GM19467 (cell line): ENCODE data around the gene MINDY3.
"Not testable (repeated sequence)": the region's sequence is repeated elsewhere in the genome, so short reads cannot be mapped to it uniquely, and the experiment has no call there.

Experiments used
- ATAC-seq: cut with Tn5 transposase; IDR thresholded peaks from one replicate; pipeline ENCODE4 v1.9.1; 2021; ENCODE audit warnings: mild to moderate bottlenecking, moderate library complexity; ENCODE audit not compliant: unreplicated experiment

MINDY3 gene

GRCh38 chr10:15857107-15857575 lies 3.2 kb downstream of the MINDY3 start:
- ATAC-seq, result no peak

- ATAC-seq, result no peak
These were observed 3.8 kb downstream of the MINDY3 start for GRCh38 chr10:15856328-15857015.

GRCh38 chr10:15853800-15854199 lies 6.5 kb downstream of the MINDY3 start:
- ATAC-seq, result no peak

GRCh38 chr10:15852111-15852557 lies 8.2 kb downstream of the MINDY3 start:
- no peak for ATAC-seq

- ATAC-seq, result not testable (repeated sequence)
These were observed 9.8 kb downstream of the MINDY3 start for GRCh38 chr10:15850337-15850978.

- no peak for ATAC-seq
These were observed 11.0 kb downstream of the MINDY3 start for GRCh38 chr10:15849316-15849715.

GRCh38 chr10:15847481-15847880 lies 12.8 kb downstream of the MINDY3 start:
- no peak for ATAC-seq

GRCh38 chr10:15844517-15844916 lies 15.8 kb downstream of the MINDY3 start:
- no peak for ATAC-seq

- no peak for ATAC-seq
These were observed 16.6 kb downstream of the MINDY3 start for GRCh38 chr10:15843695-15844094.

- ATAC-seq, result no peak
These were observed 17.6 kb downstream of the MINDY3 start for GRCh38 chr10:15842556-15843169.

GRCh38 chr10:15841696-15842095 lies 18.6 kb downstream of the MINDY3 start:
- ATAC-seq, result no peak

- ATAC-seq, result no peak
These were observed 23.5 kb downstream of the MINDY3 start for GRCh38 chr10:15836807-15837206.

- no peak for ATAC-seq
These were observed 30.8 kb downstream of the MINDY3 start for GRCh38 chr10:15829495-15829894.

GRCh38 chr10:15824498-15824897 lies 35.8 kb downstream of the MINDY3 start:
- ATAC-seq, result no peak

GRCh38 chr10:15822131-15822530 lies 38.2 kb downstream of the MINDY3 start:
- no peak for ATAC-seq

- no peak for ATAC-seq
These were observed 39.1 kb downstream of the MINDY3 start for GRCh38 chr10:15821046-15821683.

- ATAC-seq, result no peak
These were observed 42.8 kb downstream of the MINDY3 start for GRCh38 chr10:15817409-15818046.

- ATAC-seq, result no peak
These were observed 44.9 kb downstream of the MINDY3 start for GRCh38 chr10:15815242-15815885.

GRCh38 chr10:15814565-15814964 lies 45.7 kb downstream of the MINDY3 start:
- ATAC-seq, result no peak

GRCh38 chr10:15813415-15813814 lies 46.9 kb downstream of the MINDY3 start:
- ATAC-seq, result no peak

GRCh38 chr10:15809450-15809849 lies 50.9 kb downstream of the MINDY3 start:
- ATAC-seq, result no peak
